AG09309 (cell line): ENCODE data around the gene USP5.
A peak's percentile ranks its signal among the peaks of the same experiment; 100 is the strongest.

ENCODE experiments used
- DNase-seq: peaks from one replicate; pipeline ENCODE4 v3.0.0-alpha.2; 2010; ENCODE audit warnings: low read depth
- H3K4me3 ChIP-seq: 2 replicates; pipeline ENCODE4 v1.5.1; 2011; ENCODE audit warnings: mild to moderate bottlenecking, low read depth, low read length, moderate library complexity; ENCODE audit not compliant: control insufficient read depth
- CTCF ChIP-seq: IDR thresholded peaks from 2 replicates; pipeline ENCODE4 v1.5.1; 2011; ENCODE audit warnings: mild to moderate bottlenecking, low read depth, low read length, inconsistent platforms; ENCODE audit not compliant: insufficient read depth, control insufficient read depth; ENCODE audit errors: missing control alignments

USP5 gene

GRCh38 chr12:6821591-6822425, 30.1 kb upstream of the USP5 start, which contains the start of gene GPR162:
GPR162 (plus strand) TSS chr12:6821821; CDS start chr12:6823899, 2,078 bp downstream.
- no peak for DNase-seq
- H3K4me3 ChIP-seq: peak within 1 kb of the TSS; percentile 62
- no peak for TF ChIP-seq CTCF

GRCh38 chr12:6822426-6823135, 29.4 kb upstream of the USP5 start:
- no peak for DNase-seq
- TF ChIP-seq CTCF: no peak
- H3K4me3 ChIP-seq: peak overlapping the region; percentile 62; the same call in 1 of the 2 replicates

- no peak for TF ChIP-seq CTCF
- no peak for DNase-seq
- H3K4me3 ChIP-seq: no peak overlapping the region
Observed at GRCh38 chr12:6823182-6824084, 28.5 kb upstream of the USP5 start.

GRCh38 chr12:6824085-6824775, 27.7 kb upstream of the USP5 start:
- no peak overlapping the region for H3K4me3 ChIP-seq
- DNase-seq: no peak
- no peak for TF ChIP-seq CTCF

- TF ChIP-seq CTCF: no peak
- H3K4me3 ChIP-seq: peak overlapping the region; percentile 34
- DNase-seq: no peak
Observed at GRCh38 chr12:6824901-6825381, 27.0 kb upstream of the USP5 start.
